ENCODE data around the gene BCL2L1. TPM values are rescaled to one million over a fixed set of nuclear protein-coding genes. Genes with fewer than 3 reads are reported as not detected.

Gene BCL2L1
- total RNA-seq, 1 donor from 2014 or later: 126 TPM

GRCh38 chr20:31713312-31714273, 9.1 kb downstream of the BCL2L1 start:
- Histone ChIP-seq H3K27ac (peak overlapping the region; percentile 93), H3K4me1 (peaks cover 96% of the 10 kb centered on the region), H3K36me3 (peaks cover 48% of the 10 kb centered on the region), H3K9me3 (no peaks in the 10 kb centered on the region), H3K27me3 (ENCODE audit: low read depth) (no peaks in the 10 kb centered on the region), H3K4me3 (peak overlapping the region; percentile 37)
- intact Hi-C loops (cut with DNase I): loop anchor here (10.0 kb wide), 1 partner anchor 49 kb away; no protein-coding TSS in a partner anchor
- TF ChIP-seq, protein P1, sequence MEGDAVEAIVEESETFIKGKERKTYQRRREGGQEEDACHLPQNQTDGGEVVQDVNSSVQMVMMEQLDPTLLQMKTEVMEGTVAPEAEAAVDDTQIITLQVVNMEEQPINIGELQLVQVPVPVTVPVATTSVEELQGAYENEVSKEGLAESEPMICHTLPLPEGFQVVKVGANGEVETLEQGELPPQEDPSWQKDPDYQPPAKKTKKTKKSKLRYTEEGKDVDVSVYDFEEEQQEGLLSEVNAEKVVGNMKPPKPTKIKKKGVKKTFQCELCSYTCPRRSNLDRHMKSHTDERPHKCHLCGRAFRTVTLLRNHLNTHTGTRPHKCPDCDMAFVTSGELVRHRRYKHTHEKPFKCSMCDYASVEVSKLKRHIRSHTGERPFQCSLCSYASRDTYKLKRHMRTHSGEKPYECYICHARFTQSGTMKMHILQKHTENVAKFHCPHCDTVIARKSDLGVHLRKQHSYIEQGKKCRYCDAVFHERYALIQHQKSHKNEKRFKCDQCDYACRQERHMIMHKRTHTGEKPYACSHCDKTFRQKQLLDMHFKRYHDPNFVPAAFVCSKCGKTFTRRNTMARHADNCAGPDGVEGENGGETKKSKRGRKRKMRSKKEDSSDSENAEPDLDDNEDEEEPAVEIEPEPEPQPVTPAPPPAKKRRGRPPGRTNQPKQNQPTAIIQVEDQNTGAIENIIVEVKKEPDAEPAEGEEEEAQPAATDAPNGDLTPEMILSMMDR (IDR thresholded peaks at IDR 0.05): no peak
- DNase-seq: peak; percentile 66
- ATAC-seq: peak; percentile 70 to 77

GRCh38 chr20:31712564-31713311, 9.9 kb downstream of the BCL2L1 start:
- intact Hi-C loops (cut with DNase I): loop anchor here (10.0 kb wide), 1 partner anchor 48 kb away; no protein-coding TSS in a partner anchor
- no peaks in the 10 kb centered on the region for H3K27me3 ChIP-seq (ENCODE audit: low read depth)
- peaks cover 52% of the 10 kb centered on the region for H3K36me3 ChIP-seq
- H3K4me3 ChIP-seq: peak overlapping the region; percentile 37
- TF ChIP-seq, protein P1 (IDR thresholded peaks at IDR 0.05): no peak
- ATAC-seq (peak; percentile 90 to 93), DNase-seq (peak; percentile 84)
- peak overlapping the region; percentile 93 for H3K27ac ChIP-seq
- peaks cover 96% of the 10 kb centered on the region for H3K4me1 ChIP-seq
- no peaks in the 10 kb centered on the region for H3K9me3 ChIP-seq

- no peak for DNase-seq
- TF ChIP-seq, protein P1 (IDR thresholded peaks at IDR 0.05): no peak
- peak overlapping the region; percentile 93 for H3K27ac ChIP-seq
- no peaks in the 10 kb centered on the region for H3K27me3 ChIP-seq (ENCODE audit: low read depth)
- no peaks in the 10 kb centered on the region for H3K9me3 ChIP-seq
- peaks cover 57% of the 10 kb centered on the region for H3K36me3 ChIP-seq
- peak; percentile 63 to 71 for ATAC-seq
- peak overlapping the region; percentile 37 for H3K4me3 ChIP-seq
- intact Hi-C loops (cut with DNase I): loop anchor here (10.0 kb wide), 1 partner anchor 47 kb away; no protein-coding TSS in a partner anchor
- peaks cover 96% of the 10 kb centered on the region for H3K4me1 ChIP-seq
Measured at GRCh38 chr20:31712112-31712553, 10.5 kb downstream of the BCL2L1 start.

GRCh38 chr20:31711179-31712111, 11.2 kb downstream of the BCL2L1 start:
- intact Hi-C loops (cut with DNase I): loop anchor here (10.0 kb wide), 1 partner anchor 47 kb away; no protein-coding TSS in a partner anchor
- no peak overlapping the region for H3K4me3 ChIP-seq
- DNase-seq (no peak), ATAC-seq (no peak)
- H3K36me3 ChIP-seq: peaks cover 61% of the 10 kb centered on the region
- H3K27ac ChIP-seq: peak overlapping the region; percentile 93
- H3K4me1 ChIP-seq: peaks cover 96% of the 10 kb centered on the region
- no peaks in the 10 kb centered on the region for H3K27me3 ChIP-seq (ENCODE audit: low read depth)
- no peaks in the 10 kb centered on the region for H3K9me3 ChIP-seq
- TF ChIP-seq, protein P1 (IDR thresholded peaks at IDR 0.05): no peak
